Activated T-cell treated with anti-CD3 and anti-CD28 coated beads, Interleukin-2, amount 50 U/mL, for 4 hours (primary cell): Measurements from ENCODE around the gene SYT13. TPM values are rescaled to one million over a fixed set of nuclear protein-coding genes. Genes with fewer than 3 reads are reported as not detected.
A peak's percentile ranks its signal among the peaks of the same experiment; 100 is the strongest.

ENCODE experiments used
- ATAC-seq, 2 donors: fragments of 200-7000 bp; cut with Tn5 transposase; one replicate each; pipeline ENCODE4 v1.10.0; 2021
- DNase-seq: peaks from one replicate; pipeline ENCODE4 v3.0.0-alpha.2; 2020
- H3K27me3 Mint-ChIP-seq: one replicate; pipeline ENCODE4 v1.8.0; 2021; ENCODE audit warnings: low read depth, mixed read lengths
- H3K36me3 Mint-ChIP-seq: one replicate; pipeline ENCODE4 v1.8.0; 2022; ENCODE audit warnings: mixed read lengths; ENCODE audit not compliant: insufficient read depth
- H3K4me1 Mint-ChIP-seq: one replicate; pipeline ENCODE4 v1.8.0; 2021; ENCODE audit warnings: low read depth, mixed read lengths
- H3K4me3 Mint-ChIP-seq: one replicate; pipeline ENCODE4 v1.8.0; 2021; ENCODE audit warnings: mild to moderate bottlenecking, moderate library complexity, mixed read lengths
- H3K9me3 Mint-ChIP-seq: one replicate; pipeline ENCODE4 v1.8.0; 2021; ENCODE audit warnings: mixed read lengths
- total RNA-seq, 3 donors: library from RNA; stranded (reverse); gene quantifications; one replicate each; pipeline ENCODE4 v1.2.1, GENCODE V29; 2021

Gene SYT13
- total RNA-seq, 3 donors from 2014 or later = 0.05 TPM; not detected in 2

DNA sequence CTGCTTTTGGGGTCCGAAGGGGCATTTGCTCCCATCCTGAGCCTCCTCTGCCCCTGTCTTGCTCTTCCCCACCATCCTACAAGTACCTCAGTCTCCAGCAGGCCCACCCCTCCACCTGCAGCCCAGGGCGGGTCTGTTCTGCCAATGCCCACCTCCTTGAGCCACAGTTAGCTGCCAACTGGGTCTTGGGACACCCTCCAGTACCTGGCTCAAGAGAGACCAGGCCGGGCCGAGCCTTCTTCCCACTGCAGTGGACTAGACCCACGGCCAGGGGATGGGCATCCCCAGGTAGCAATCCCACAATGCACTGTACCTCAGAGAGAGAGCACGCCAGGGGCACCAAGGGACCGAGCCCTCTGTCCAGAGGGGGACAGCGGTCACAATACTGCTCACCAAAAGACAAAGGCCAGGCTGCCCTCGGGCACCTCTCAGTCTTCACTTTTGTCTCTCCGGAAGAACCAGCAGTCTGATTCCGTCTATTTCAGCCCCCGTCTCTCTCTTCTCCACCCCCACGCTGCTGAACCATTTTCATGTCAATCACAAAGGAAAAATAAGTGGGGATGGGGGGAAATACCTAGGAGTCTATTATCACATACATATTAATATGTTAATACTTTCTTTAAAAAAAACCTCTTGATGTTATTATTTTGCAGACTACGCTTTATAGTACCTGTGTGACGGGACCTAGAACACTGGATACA lies 51.7 kb downstream of the SYT13 start:
- H3K27me3 Mint-ChIP-seq = peaks cover 23% of the 10 kb centered on the region
- H3K9me3 Mint-ChIP-seq = peaks cover 2% of the 10 kb centered on the region
- no peak for DNase-seq
- ATAC-seq = no peak
- H3K36me3 Mint-ChIP-seq = no peaks in the 10 kb centered on the region
- H3K4me3 Mint-ChIP-seq = no peak overlapping the region
- no peaks in the 10 kb centered on the region for H3K4me1 Mint-ChIP-seq

GRCh38 chr11:45233804-45234170 lies 52.4 kb downstream of the SYT13 start:
- DNase-seq = no peak
- H3K27me3 Mint-ChIP-seq = peaks cover 18% of the 10 kb centered on the region
- H3K4me3 Mint-ChIP-seq = no peak overlapping the region
- H3K4me1 Mint-ChIP-seq = no peaks in the 10 kb centered on the region
- no peaks in the 10 kb centered on the region for H3K9me3 Mint-ChIP-seq
- H3K36me3 Mint-ChIP-seq = peaks cover under 1% of the 10 kb centered on the region
- no peak for ATAC-seq

GRCh38 chr11:45233121-45233803 lies 52.9 kb downstream of the SYT13 start:
- Mint-ChIP-seq H3K36me3 (peaks cover 3% of the 10 kb centered on the region), H3K4me3 (no peak overlapping the region), H3K4me1 (no peaks in the 10 kb centered on the region), H3K9me3 (no peaks in the 10 kb centered on the region), H3K27me3 (peaks cover 15% of the 10 kb centered on the region)
- ATAC-seq = peak; percentile 69 to 80
- peak; percentile 45 for DNase-seq

- ATAC-seq = no peak
- H3K36me3 Mint-ChIP-seq = peaks cover 8% of the 10 kb centered on the region
- H3K4me3 Mint-ChIP-seq = no peak overlapping the region
- no peaks in the 10 kb centered on the region for H3K9me3 Mint-ChIP-seq
- no peaks in the 10 kb centered on the region for H3K4me1 Mint-ChIP-seq
- DNase-seq = no peak
- peaks cover 10% of the 10 kb centered on the region for H3K27me3 Mint-ChIP-seq
Measured at GRCh38 chr11:45232341-45233080, 53.6 kb downstream of the SYT13 start.

DNA sequence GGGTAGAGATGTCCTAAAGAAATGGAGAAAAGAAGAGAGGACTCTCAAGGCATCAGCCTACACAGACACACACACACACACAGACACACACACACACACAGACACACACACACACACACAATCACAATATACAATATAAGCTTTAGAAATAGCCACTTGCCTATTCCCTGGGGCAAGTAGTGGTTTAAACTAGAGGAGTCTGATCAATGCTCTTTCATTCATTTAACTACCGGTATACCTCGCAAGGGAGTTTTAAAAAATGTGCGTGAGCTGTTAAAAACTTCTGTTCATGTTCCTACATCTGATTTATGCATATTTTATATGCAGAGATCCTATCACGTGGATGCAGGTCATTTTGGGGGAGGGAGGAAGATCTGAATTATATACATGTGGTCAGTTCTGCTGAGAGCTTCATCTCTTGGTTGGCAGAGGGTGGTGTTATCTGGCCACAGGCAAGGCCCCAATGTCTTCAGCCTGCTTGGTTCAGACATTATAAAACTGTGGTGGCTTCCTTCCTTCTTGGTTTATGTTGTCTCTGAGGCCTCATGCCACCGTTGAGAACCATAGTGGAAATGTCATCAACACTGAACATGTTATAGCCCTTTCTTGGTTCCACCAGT lies 56.6 kb downstream of the SYT13 start:
- Mint-ChIP-seq H3K4me3 (no peak overlapping the region), H3K9me3 (no peaks in the 10 kb centered on the region), H3K27me3 (no peaks in the 10 kb centered on the region), H3K36me3 (peaks cover 25% of the 10 kb centered on the region), H3K4me1 (no peaks in the 10 kb centered on the region)
- ATAC-seq (no peak), DNase-seq (no peak)

GRCh38 chr11:45227836-45228235 lies 58.3 kb downstream of the SYT13 start:
- Mint-ChIP-seq H3K27me3 (no peaks in the 10 kb centered on the region), H3K4me3 (no peak overlapping the region), H3K4me1 (no peaks in the 10 kb centered on the region), H3K9me3 (no peaks in the 10 kb centered on the region), H3K36me3 (peaks cover 29% of the 10 kb centered on the region)
- no peak for DNase-seq
- no peak for ATAC-seq

DNA sequence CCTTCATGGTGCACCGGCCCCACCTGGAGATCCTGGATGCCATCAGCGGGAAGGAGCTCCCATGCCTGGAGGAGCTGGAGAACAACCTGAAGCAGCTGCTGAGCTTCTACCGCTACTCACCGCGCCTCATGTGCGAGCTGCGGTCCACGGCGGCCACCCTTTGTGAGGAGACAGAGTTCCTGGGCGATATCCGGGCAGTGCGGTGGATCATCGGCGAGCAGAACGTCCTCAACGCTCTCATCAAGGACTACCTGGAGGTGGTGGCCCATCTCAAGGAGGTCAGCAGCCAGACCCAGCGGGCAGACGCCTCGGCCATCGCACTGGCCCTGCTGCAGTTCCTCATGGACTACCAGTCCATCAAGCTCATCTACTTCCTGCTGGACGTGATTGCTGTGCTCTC lies 59.2 kb downstream of the SYT13 start:
- Mint-ChIP-seq H3K36me3 (peaks cover 29% of the 10 kb centered on the region), H3K4me3 (no peak overlapping the region), H3K27me3 (no peaks in the 10 kb centered on the region), H3K9me3 (no peaks in the 10 kb centered on the region), H3K4me1 (no peaks in the 10 kb centered on the region)
- ATAC-seq (no peak), DNase-seq (no peak)

GRCh38 chr11:45225961-45226871 lies 59.9 kb downstream of the SYT13 start:
- no peak overlapping the region for H3K4me3 Mint-ChIP-seq
- no peaks in the 10 kb centered on the region for H3K9me3 Mint-ChIP-seq
- no peaks in the 10 kb centered on the region for H3K4me1 Mint-ChIP-seq
- no peaks in the 10 kb centered on the region for H3K27me3 Mint-ChIP-seq
- ATAC-seq = no peak
- H3K36me3 Mint-ChIP-seq = peaks cover 29% of the 10 kb centered on the region
- DNase-seq = no peak

DNA sequence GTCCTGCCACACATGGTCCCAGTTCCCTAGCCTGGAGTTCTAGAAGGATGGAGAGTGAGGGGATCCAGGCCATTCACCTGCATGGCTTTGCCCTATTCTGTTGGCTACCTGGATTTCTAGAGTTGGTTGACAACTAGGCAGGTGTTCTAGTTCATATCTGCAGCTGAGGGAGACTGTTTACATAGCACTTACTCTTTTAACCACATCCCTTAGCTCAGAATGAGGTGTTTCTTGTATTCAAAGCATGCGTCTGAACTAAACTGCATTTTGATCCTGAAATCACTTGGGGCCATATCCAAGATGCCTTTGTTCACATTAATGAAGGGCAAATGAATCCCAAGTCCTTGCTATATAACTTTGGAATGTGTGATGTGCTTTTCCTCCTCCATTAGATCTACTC lies 60.9 kb downstream of the SYT13 start:
- H3K4me3 Mint-ChIP-seq = no peak overlapping the region
- ATAC-seq (no peak), DNase-seq (no peak)
- H3K9me3 Mint-ChIP-seq = no peaks in the 10 kb centered on the region
- H3K27me3 Mint-ChIP-seq = no peaks in the 10 kb centered on the region
- peaks cover 32% of the 10 kb centered on the region for H3K36me3 Mint-ChIP-seq
- H3K4me1 Mint-ChIP-seq = no peaks in the 10 kb centered on the region

GRCh38 chr11:45224766-45225165 lies 61.4 kb downstream of the SYT13 start:
- H3K4me3 Mint-ChIP-seq = no peak overlapping the region
- H3K4me1 Mint-ChIP-seq = no peaks in the 10 kb centered on the region
- no peaks in the 10 kb centered on the region for H3K9me3 Mint-ChIP-seq
- DNase-seq = no peak
- peaks cover 32% of the 10 kb centered on the region for H3K36me3 Mint-ChIP-seq
- no peaks in the 10 kb centered on the region for H3K27me3 Mint-ChIP-seq
- ATAC-seq = no peak

GRCh38 chr11:45223496-45223895 lies 62.6 kb downstream of the SYT13 start:
- no peaks in the 10 kb centered on the region for H3K9me3 Mint-ChIP-seq
- ATAC-seq (no peak), DNase-seq (no peak)
- H3K4me3 Mint-ChIP-seq = no peak overlapping the region
- no peaks in the 10 kb centered on the region for H3K27me3 Mint-ChIP-seq
- H3K36me3 Mint-ChIP-seq = peaks cover 29% of the 10 kb centered on the region
- H3K4me1 Mint-ChIP-seq = no peaks in the 10 kb centered on the region

- no peaks in the 10 kb centered on the region for H3K4me1 Mint-ChIP-seq
- ATAC-seq (no peak), DNase-seq (no peak)
- H3K9me3 Mint-ChIP-seq = no peaks in the 10 kb centered on the region
- no peaks in the 10 kb centered on the region for H3K27me3 Mint-ChIP-seq
- H3K4me3 Mint-ChIP-seq = no peak overlapping the region
- peaks cover 7% of the 10 kb centered on the region for H3K36me3 Mint-ChIP-seq
Measured at GRCh38 chr11:45219411-45219810, 66.7 kb downstream of the SYT13 start.

DNA sequence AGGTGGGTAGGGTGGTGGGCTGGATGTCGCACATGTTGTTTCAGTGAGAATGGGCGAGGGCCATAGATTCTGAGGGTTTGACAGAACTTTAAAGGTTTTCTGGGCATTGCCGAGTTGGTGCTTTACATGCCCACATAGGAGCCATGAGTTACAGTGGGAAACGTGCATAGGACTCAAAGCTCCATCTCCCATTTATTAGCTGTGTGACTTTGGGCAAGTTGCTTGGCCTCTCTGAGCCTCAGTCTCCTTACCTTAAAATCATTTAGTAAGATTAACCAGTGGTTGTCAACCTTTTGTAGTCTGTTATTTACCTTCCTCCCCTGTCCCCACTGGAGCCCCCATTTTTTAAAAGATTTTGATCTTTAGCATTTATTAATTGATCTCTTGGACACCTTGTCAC lies 67.4 kb downstream of the SYT13 start:
- ATAC-seq = no peak
- Mint-ChIP-seq H3K27me3 (no peaks in the 10 kb centered on the region), H3K9me3 (no peaks in the 10 kb centered on the region), H3K36me3 (peaks cover 2% of the 10 kb centered on the region), H3K4me1 (no peaks in the 10 kb centered on the region), H3K4me3 (no peak overlapping the region)
- DNase-seq = no peak

DNA sequence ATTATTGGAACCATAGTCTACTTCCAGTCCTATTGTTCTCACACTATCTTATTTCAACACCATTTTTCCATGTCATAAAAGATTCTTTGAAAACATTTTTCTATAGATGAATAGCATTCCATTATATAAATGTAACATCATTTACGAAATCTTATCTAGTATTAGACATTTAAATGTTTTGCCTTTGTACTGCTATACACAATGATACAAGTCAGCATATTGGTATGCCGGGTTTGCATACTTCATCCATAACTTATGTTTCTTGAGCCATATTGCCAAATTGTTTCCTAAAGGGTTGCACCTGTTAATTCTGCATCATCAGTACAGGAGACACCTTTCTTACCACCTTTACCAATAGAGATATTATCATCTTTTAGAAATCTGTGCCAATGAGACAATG lies 68.2 kb downstream of the SYT13 start:
- DNase-seq (no peak), ATAC-seq (no peak)
- no peaks in the 10 kb centered on the region for H3K4me1 Mint-ChIP-seq
- no peaks in the 10 kb centered on the region for H3K9me3 Mint-ChIP-seq
- no peak overlapping the region for H3K4me3 Mint-ChIP-seq
- H3K27me3 Mint-ChIP-seq = no peaks in the 10 kb centered on the region
- H3K36me3 Mint-ChIP-seq = peaks cover 2% of the 10 kb centered on the region
